OCI-LY7 (cell line): ENCODE data around the gene TRAF6.

ENCODE experiments used
- CTCF ChIP-seq: fragments of 200-600 bp; sonication (generic); conservative IDR thresholded peaks from 2 replicates; pipeline ENCODE4 v1.5.1; 2014; ENCODE audit warnings: mild to moderate bottlenecking, antibody characterized with exemption, low read length, moderate library complexity, mixed read lengths
- EZH2phosphoT487 ChIP-seq: fragments of 200-600 bp; sonication (generic); IDR thresholded peaks from 2 replicates; pipeline ENCODE4 v1.6.1; 2018; ENCODE audit warnings: low read depth, borderline replicate concordance, mild to moderate bottlenecking, mixed run types, antibody characterized with exemption, low read length, moderate library complexity, mixed read lengths

GRCh38 chr11:36462321-36462720 is 47.8 kb downstream of the TRAF6 start:
- TF ChIP-seq CTCF (no peak), EZH2phosphoT487 (no peak)
